ENCODE data around the gene PLEKHJ1.

PLEKHJ1 gene

GRCh38 chr19:2199861-2200623, 36.1 kb downstream of the PLEKHJ1 start:
- peaks cover 53% of the 10 kb centered on the region for H4K20me1 ChIP-seq (ENCODE audit: insufficient read depth, low read length)
- no peak overlapping the region for H3K9ac ChIP-seq (ENCODE audit: low read length)
- TF ChIP-seq CTCF (IDR thresholded peaks at IDR 0.05; ENCODE audit: low read depth, low read length): no peak
- no peak for TF ChIP-seq EZH2phosphoT487 (IDR thresholded peaks at IDR 0.05; ENCODE audit: low read depth)
- no peak overlapping the region for H3K27ac ChIP-seq (ENCODE audit: low read length)
- no peak overlapping the region for H2AFZ ChIP-seq (ENCODE audit: low read depth, low read length)
- no peaks in the 10 kb centered on the region for H3K27me3 ChIP-seq (ENCODE audit: low read depth, low read length)
- no peak overlapping the region for H3K4me3 ChIP-seq (ENCODE audit: low read length)
- H3K4me2 ChIP-seq (ENCODE audit: low read length): no peak overlapping the region
- H3K4me1 ChIP-seq (ENCODE audit: low read length): no peaks in the 10 kb centered on the region
- H3K9me3 ChIP-seq (ENCODE audit: insufficient read depth, low read length): no peaks in the 10 kb centered on the region
- H3K79me2 ChIP-seq (ENCODE audit: low read length): peaks cover 33% of the 10 kb centered on the region
- H3K36me3 ChIP-seq (replicated peaks; ENCODE audit: low read depth, low read length): peaks cover 21% of the 10 kb centered on the region

GRCh38 chr19:2199215-2199614, 36.9 kb downstream of the PLEKHJ1 start:
- Histone ChIP-seq H3K27ac (ENCODE audit: low read length) (no peak overlapping the region), H3K79me2 (ENCODE audit: low read length) (peaks cover 33% of the 10 kb centered on the region), H3K4me1 (ENCODE audit: low read length) (no peaks in the 10 kb centered on the region), H3K4me3 (ENCODE audit: low read length) (no peak overlapping the region), H3K27me3 (ENCODE audit: low read depth, low read length) (no peaks in the 10 kb centered on the region), H4K20me1 (ENCODE audit: insufficient read depth, low read length) (peaks cover 53% of the 10 kb centered on the region), H2AFZ (ENCODE audit: low read depth, low read length) (no peak overlapping the region), H3K4me2 (ENCODE audit: low read length) (no peak overlapping the region), H3K9ac (ENCODE audit: low read length) (no peak overlapping the region), H3K9me3 (ENCODE audit: insufficient read depth, low read length) (no peaks in the 10 kb centered on the region), H3K36me3 (replicated peaks; ENCODE audit: low read depth, low read length) (peaks cover 24% of the 10 kb centered on the region)
- TF ChIP-seq EZH2phosphoT487 (IDR thresholded peaks at IDR 0.05; ENCODE audit: low read depth) (no peak), CTCF (IDR thresholded peaks at IDR 0.05; ENCODE audit: low read depth, low read length) (peak; percentile 23)

- Histone ChIP-seq H3K79me2 (ENCODE audit: low read length) (peaks cover 33% of the 10 kb centered on the region), H3K27ac (ENCODE audit: low read length) (no peak overlapping the region), H3K4me2 (ENCODE audit: low read length) (no peak overlapping the region), H2AFZ (ENCODE audit: low read depth, low read length) (no peak overlapping the region), H3K36me3 (replicated peaks; ENCODE audit: low read depth, low read length) (peaks cover 22% of the 10 kb centered on the region), H4K20me1 (ENCODE audit: insufficient read depth, low read length) (peaks cover 47% of the 10 kb centered on the region), H3K9ac (ENCODE audit: low read length) (no peak overlapping the region), H3K9me3 (ENCODE audit: insufficient read depth, low read length) (no peaks in the 10 kb centered on the region), H3K4me3 (ENCODE audit: low read length) (no peak overlapping the region), H3K4me1 (ENCODE audit: low read length) (no peaks in the 10 kb centered on the region), H3K27me3 (ENCODE audit: low read depth, low read length) (no peaks in the 10 kb centered on the region)
- no peak for TF ChIP-seq CTCF (IDR thresholded peaks at IDR 0.05; ENCODE audit: low read depth, low read length)
- TF ChIP-seq EZH2phosphoT487 (IDR thresholded peaks at IDR 0.05; ENCODE audit: low read depth): no peak
Measured at GRCh38 chr19:2198317-2198716, 37.8 kb downstream of the PLEKHJ1 start.

- Histone ChIP-seq H3K79me2 (ENCODE audit: low read length) (peaks cover 33% of the 10 kb centered on the region), H3K27ac (ENCODE audit: low read length) (no peak overlapping the region), H3K9ac (ENCODE audit: low read length) (no peak overlapping the region), H3K36me3 (replicated peaks; ENCODE audit: low read depth, low read length) (peaks cover 23% of the 10 kb centered on the region), H3K27me3 (ENCODE audit: low read depth, low read length) (no peaks in the 10 kb centered on the region), H3K4me2 (ENCODE audit: low read length) (no peak overlapping the region), H2AFZ (ENCODE audit: low read depth, low read length) (no peak overlapping the region), H3K4me3 (ENCODE audit: low read length) (no peak overlapping the region), H3K9me3 (ENCODE audit: insufficient read depth, low read length) (no peaks in the 10 kb centered on the region), H4K20me1 (ENCODE audit: insufficient read depth, low read length) (peaks cover 49% of the 10 kb centered on the region), H3K4me1 (ENCODE audit: low read length) (no peaks in the 10 kb centered on the region)
- TF ChIP-seq EZH2phosphoT487 (IDR thresholded peaks at IDR 0.05; ENCODE audit: low read depth) (no peak), CTCF (IDR thresholded peaks at IDR 0.05; ENCODE audit: low read depth, low read length) (no peak)
Measured at GRCh38 chr19:2197270-2197669, 38.9 kb downstream of the PLEKHJ1 start.
